HEK293T (cell line): Measurements from ENCODE around the gene MCHR2.

Source experiments
- CTCF ChIA-PET: fragments of 350-600 bp; formaldehyde crosslinking; extraction: SDS; loops from one replicate; lab custom pipeline; 2021; ENCODE audit warnings: antibody characterized with exemption, inconsistent platforms; lab: Yijun Ruan, JAX
- POLR2A ChIA-PET: fragments of 350-600 bp; formaldehyde crosslinking; extraction: SDS; loops from one replicate; lab custom pipeline; 2020; ENCODE audit warnings: antibody characterized with exemption, inconsistent platforms; lab: Yijun Ruan, JAX
- DNase-seq: peaks from one replicate; pipeline ENCODE4 v3.0.0; 2012; ENCODE audit warnings: mixed read lengths; ENCODE audit errors: extremely low spot score
- ARNT ChIP-seq: fragments of 450-650 bp; IDR thresholded peaks from 2 replicates; pipeline ENCODE4 v1.6.1; 2017; ENCODE audit warnings: mild to moderate bottlenecking
- BHLHE40 ChIP-seq: fragments of 450-650 bp; IDR thresholded peaks from 2 replicates; pipeline ENCODE4 v1.6.1; 2016; ENCODE audit warnings: mild to moderate bottlenecking, moderate library complexity, borderline replicate concordance
- CTBP1 ChIP-seq: fragments of 450-650 bp; IDR thresholded peaks from 2 replicates; pipeline ENCODE4 v1.6.1; 2016; ENCODE audit warnings: borderline replicate concordance
- ELF4 ChIP-seq: fragments of 450-650 bp; IDR thresholded peaks from 2 replicates; pipeline ENCODE4 v1.6.1; 2017; ENCODE audit warnings: antibody characterized with exemption
- FOXA1 ChIP-seq: fragments of 450-650 bp; IDR thresholded peaks from 2 replicates; pipeline ENCODE4 v1.6.1; 2016; ENCODE audit warnings: mild to moderate bottlenecking
- FOXK2 ChIP-seq: fragments of 450-650 bp; IDR thresholded peaks from 2 replicates; pipeline ENCODE4 v1.6.1; 2016; ENCODE audit warnings: mild to moderate bottlenecking
- FOXM1 ChIP-seq: fragments of 450-650 bp; IDR thresholded peaks from 2 replicates; pipeline ENCODE4 v1.6.1; 2017; ENCODE audit warnings: mild to moderate bottlenecking, borderline replicate concordance
- HDGF ChIP-seq: fragments of 450-650 bp; IDR thresholded peaks from 2 replicates; pipeline ENCODE4 v1.6.1; 2017; ENCODE audit warnings: antibody characterized with exemption, borderline replicate concordance
- L3MBTL2 ChIP-seq: fragments of 450-650 bp; conservative IDR thresholded peaks from 2 replicates; pipeline ENCODE4 v1.6.1; 2016; ENCODE audit warnings: mild to moderate bottlenecking
- LEF1 ChIP-seq: fragments of 450-650 bp; IDR thresholded peaks from 2 replicates; pipeline ENCODE4 v1.6.1; 2017; ENCODE audit warnings: mild to moderate bottlenecking, borderline replicate concordance
- NFRKB ChIP-seq: fragments of 450-650 bp; IDR thresholded peaks from 2 replicates; pipeline ENCODE4 v1.6.1; 2016; ENCODE audit warnings: mild to moderate bottlenecking, moderate library complexity
- PKNOX1 ChIP-seq: fragments of 450-650 bp; IDR thresholded peaks from 2 replicates; pipeline ENCODE4 v1.6.1; 2016
- SP1 ChIP-seq: fragments of 450-650 bp; IDR thresholded peaks from 2 replicates; pipeline ENCODE4 v1.6.1; 2017
- SUZ12 ChIP-seq: fragments of 450-650 bp; IDR thresholded peaks from 2 replicates; pipeline ENCODE4 v1.6.1; 2016; ENCODE audit warnings: mild to moderate bottlenecking
- TARDBP ChIP-seq: fragments of 450-650 bp; IDR thresholded peaks from 2 replicates; pipeline ENCODE4 v1.6.1; 2016
- ZNF384 ChIP-seq: fragments of 450-650 bp; IDR thresholded peaks from 2 replicates; pipeline ENCODE4 v1.6.1; 2016

Gene MCHR2

GRCh38 chr6:99933129-99933528 is 60.9 kb downstream of the MCHR2 start:
- no peak for DNase-seq
- POLR2A ChIA-PET, result no interaction called here
- CTCF ChIA-PET, result no interaction called here
- TF ChIP-seq FOXA1, result no peak
- TF ChIP-seq ZNF384, result no peak
- TF ChIP-seq ELF4, result no peak
- TF ChIP-seq BHLHE40, result no peak
- TF ChIP-seq CTBP1, result no peak

- POLR2A ChIA-PET, result no interaction called here
- CTCF ChIA-PET, result no interaction called here
- no peak for DNase-seq
- TF ChIP-seq FOXK2 (no peak), BHLHE40 (no peak), ZNF384 (no peak), TARDBP (no peak), L3MBTL2 (no peak), SUZ12 (no peak), FOXA1 (no peak), CTBP1 (no peak), ARNT (no peak), HDGF (no peak), PKNOX1 (no peak), LEF1 (no peak), SP1 (no peak), ELF4 (no peak), FOXM1 (no peak), NFRKB (no peak)
Observed at GRCh38 chr6:99912657-99913056, 81.4 kb downstream of the MCHR2 start.

DNA sequence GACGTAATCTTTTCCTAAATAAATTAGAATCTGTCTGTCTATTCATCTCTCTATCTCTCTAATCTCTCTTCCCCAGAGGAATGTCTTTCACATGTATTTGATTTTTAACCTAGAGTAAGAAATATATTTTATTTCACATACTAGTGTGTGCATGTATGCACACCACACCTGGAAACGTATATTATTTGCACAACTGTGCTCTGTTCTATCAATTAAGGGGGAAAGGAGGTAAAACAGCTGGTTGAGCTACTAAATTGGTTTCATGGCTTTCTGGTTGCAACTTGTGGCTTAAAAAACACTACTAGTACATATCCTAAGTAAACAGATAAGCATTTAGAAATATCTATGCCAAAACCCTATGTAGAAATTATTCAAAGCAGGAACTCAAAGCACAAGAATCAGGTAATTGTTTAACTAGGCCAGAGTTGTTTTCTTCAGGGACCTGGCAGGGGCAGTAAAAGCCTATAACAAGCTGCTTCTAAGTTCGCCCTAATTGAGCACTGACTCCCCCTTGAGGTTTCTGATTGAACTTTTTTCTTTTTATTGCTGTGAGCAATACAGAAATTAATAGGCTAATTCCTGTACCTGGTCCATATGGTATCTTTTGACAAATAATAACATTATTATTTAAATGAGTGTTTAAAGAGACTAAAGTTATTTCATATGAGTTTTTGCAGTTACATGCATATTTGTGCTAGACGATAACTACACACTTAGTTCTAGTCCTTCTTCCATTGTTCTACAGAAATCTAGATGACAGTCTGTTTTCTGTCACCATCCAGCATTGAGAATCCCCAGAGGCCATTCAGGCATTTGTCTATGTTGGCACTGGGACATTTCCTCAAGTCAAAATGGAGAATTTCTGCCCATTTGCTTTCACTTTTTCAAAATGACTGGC is 88.6 kb downstream of the MCHR2 start:
- peak; percentile 63 for DNase-seq
- ChIA-PET POLR2A (no interaction called here), CTCF (interaction anchor here (0.6 to 4.4 kb wide), 6 partner anchors 10 to 581 kb away, joined by 3 to 29 read pairs (median 3); no protein-coding TSS in a partner anchor)

GRCh38 chr6:99901596-99902384 is 92.2 kb downstream of the MCHR2 start:
- POLR2A ChIA-PET, result no interaction called here
- TF ChIP-seq NFRKB, result no peak
- TF ChIP-seq BHLHE40, result no peak
- no peak for TF ChIP-seq LEF1
- TF ChIP-seq ELF4, result no peak
- TF ChIP-seq HDGF, result no peak
- TF ChIP-seq CTBP1, result no peak
- no peak for TF ChIP-seq ARNT
- TF ChIP-seq SP1, result no peak
- no peak for TF ChIP-seq TARDBP
- no peak for TF ChIP-seq FOXA1
- no peak for TF ChIP-seq ZNF384
- no peak for TF ChIP-seq PKNOX1
- TF ChIP-seq L3MBTL2, result no peak
- TF ChIP-seq FOXK2, result no peak
- no peak for TF ChIP-seq SUZ12
- TF ChIP-seq FOXM1, result no peak
- CTCF ChIA-PET, result interaction anchor here (1.0 kb wide), 1 partner anchor 34 kb away, joined by 4 read pairs; no protein-coding TSS in a partner anchor
- no peak for DNase-seq

More for the DNA sequence above, 88.6 kb downstream of the MCHR2 start:
- no peak for TF ChIP-seq NFRKB
- TF ChIP-seq ARNT, result no peak
- no peak for TF ChIP-seq PKNOX1
- no peak for TF ChIP-seq CTBP1
- no peak for TF ChIP-seq HDGF
- no peak for TF ChIP-seq L3MBTL2
- no peak for TF ChIP-seq FOXM1
- TF ChIP-seq FOXK2, result no peak
- TF ChIP-seq BHLHE40, result no peak
- TF ChIP-seq FOXA1, result no peak
- TF ChIP-seq TARDBP, result no peak
- no peak for TF ChIP-seq SP1
- TF ChIP-seq SUZ12, result no peak
- TF ChIP-seq ZNF384, result no peak
- TF ChIP-seq ELF4, result no peak
- no peak for TF ChIP-seq LEF1

GRCh38 chr6:99894815-99895214 is 99.2 kb downstream of the MCHR2 start:
- DNase-seq, result no peak
- no peak for TF ChIP-seq FOXM1
- no peak for TF ChIP-seq CTBP1
- no peak for TF ChIP-seq SUZ12
- no peak for TF ChIP-seq NFRKB
- no peak for TF ChIP-seq HDGF
- TF ChIP-seq BHLHE40, result no peak
- no peak for TF ChIP-seq ZNF384
- no peak for TF ChIP-seq LEF1
- ChIA-PET POLR2A (no interaction called here), CTCF (no interaction called here)
